KMS-11 (cell line): ENCODE data around the gene FUOM.

ENCODE experiments used
- H2AFZ ChIP-seq: fragments of 200-600 bp; sonication (generic); 2 replicates; pipeline ENCODE4 v1.6.1; 2016; ENCODE audit warnings: antibody characterized with exemption, mixed run types, low read depth
- H3K27ac ChIP-seq: fragments of 200-600 bp; sonication (generic); 2 replicates; pipeline ENCODE4 v1.6.1; 2016; ENCODE audit warnings: mild to moderate bottlenecking, mixed run types
- H3K27me3 ChIP-seq: fragments of 200-600 bp; sonication (generic); 2 replicates; pipeline ENCODE4 v1.6.1; 2017; ENCODE audit warnings: mild to moderate bottlenecking, low read depth, mixed run types, moderate library complexity; ENCODE audit not compliant: insufficient read depth
- H3K36me3 ChIP-seq: fragments of 200-600 bp; sonication (generic); 2 replicates; pipeline ENCODE4 v1.6.1; 2017; ENCODE audit warnings: mild to moderate bottlenecking, mixed run types; ENCODE audit not compliant: insufficient read depth
- H3K4me1 ChIP-seq: fragments of 200-600 bp; sonication (generic); 2 replicates; pipeline ENCODE4 v1.6.1; 2016; ENCODE audit warnings: mild to moderate bottlenecking, low read depth, mixed run types; ENCODE audit not compliant: poor library complexity, severe bottlenecking
- H3K4me2 ChIP-seq: fragments of 200-600 bp; sonication (generic); 2 replicates; pipeline ENCODE4 v1.7.0; 2016; ENCODE audit warnings: mild to moderate bottlenecking, mixed run types
- H3K4me3 ChIP-seq: fragments of 200-600 bp; sonication (generic); IDR thresholded peaks from 2 replicates; pipeline ENCODE4 v1.6.1; 2017; ENCODE audit warnings: low read depth, low read length, mixed read lengths; ENCODE audit not compliant: insufficient read depth
- H3K79me2 ChIP-seq: fragments of 200-600 bp; sonication (generic); 2 replicates; pipeline ENCODE4 v1.6.1; 2016; ENCODE audit warnings: low read depth, mixed run types; ENCODE audit not compliant: insufficient read depth
- H3K9ac ChIP-seq: fragments of 200-600 bp; sonication (generic); 2 replicates; pipeline ENCODE4 v1.6.1; 2016; ENCODE audit warnings: mild to moderate bottlenecking, mixed run types
- H4K20me1 ChIP-seq: fragments of 200-600 bp; sonication (generic); 2 replicates; pipeline ENCODE4 v1.6.1; 2016; ENCODE audit warnings: mild to moderate bottlenecking, mixed run types; ENCODE audit not compliant: insufficient read depth
- CTCF ChIP-seq: fragments of 200-600 bp; sonication (generic); conservative IDR thresholded peaks from 2 replicates; pipeline ENCODE4 v1.6.1; 2017; ENCODE audit warnings: low read depth, mild to moderate bottlenecking, antibody characterized with exemption, low read length, moderate library complexity, mixed read lengths

The FUOM gene

GRCh38 chr10:133366130-133366478 is 8.3 kb upstream of the FUOM start:
- Histone ChIP-seq H3K27ac (no peak overlapping the region), H3K4me2 (no peak overlapping the region), H2AFZ (no peak overlapping the region), H3K4me1 (no peaks in the 10 kb centered on the region), H3K79me2 (no peaks in the 10 kb centered on the region), H3K9ac (no peak overlapping the region), H3K4me3 (no peak overlapping the region), H3K36me3 (no peaks in the 10 kb centered on the region), H3K27me3 (no peaks in the 10 kb centered on the region), H4K20me1 (no peaks in the 10 kb centered on the region)
- no peak for TF ChIP-seq CTCF

- H4K20me1 ChIP-seq, result no peaks in the 10 kb centered on the region
- no peaks in the 10 kb centered on the region for H3K4me1 ChIP-seq
- no peaks in the 10 kb centered on the region for H3K36me3 ChIP-seq
- no peaks in the 10 kb centered on the region for H3K27me3 ChIP-seq
- H3K9ac ChIP-seq, result no peak overlapping the region
- no peak overlapping the region for H3K4me2 ChIP-seq
- no peaks in the 10 kb centered on the region for H3K79me2 ChIP-seq
- no peak overlapping the region for H2AFZ ChIP-seq
- no peak for TF ChIP-seq CTCF
- no peak overlapping the region for H3K4me3 ChIP-seq
- no peak overlapping the region for H3K27ac ChIP-seq
Measured at GRCh38 chr10:133365461-133366129, 7.8 kb upstream of the FUOM start.

- no peaks in the 10 kb centered on the region for H3K27me3 ChIP-seq
- no peaks in the 10 kb centered on the region for H3K36me3 ChIP-seq
- no peaks in the 10 kb centered on the region for H3K4me1 ChIP-seq
- TF ChIP-seq CTCF, result no peak
- no peak overlapping the region for H2AFZ ChIP-seq
- H4K20me1 ChIP-seq, result no peaks in the 10 kb centered on the region
- H3K4me2 ChIP-seq, result no peak overlapping the region
- no peak overlapping the region for H3K4me3 ChIP-seq
- H3K79me2 ChIP-seq, result no peaks in the 10 kb centered on the region
- no peak overlapping the region for H3K9ac ChIP-seq
- no peak overlapping the region for H3K27ac ChIP-seq
Measured at GRCh38 chr10:133364645-133365431, 7.0 kb upstream of the FUOM start.

- no peak for TF ChIP-seq CTCF
- no peaks in the 10 kb centered on the region for H4K20me1 ChIP-seq
- H3K27ac ChIP-seq, result no peak overlapping the region
- H3K4me2 ChIP-seq, result no peak overlapping the region
- H2AFZ ChIP-seq, result no peak overlapping the region
- no peaks in the 10 kb centered on the region for H3K4me1 ChIP-seq
- H3K4me3 ChIP-seq, result no peak overlapping the region
- no peaks in the 10 kb centered on the region for H3K79me2 ChIP-seq
- H3K9ac ChIP-seq, result no peak overlapping the region
- no peaks in the 10 kb centered on the region for H3K27me3 ChIP-seq
- H3K36me3 ChIP-seq, result no peaks in the 10 kb centered on the region
Measured at GRCh38 chr10:133362846-133363245, 5.0 kb upstream of the FUOM start.
